Measurements from ENCODE around the gene CDH1.

The CDH1 gene

DNA sequence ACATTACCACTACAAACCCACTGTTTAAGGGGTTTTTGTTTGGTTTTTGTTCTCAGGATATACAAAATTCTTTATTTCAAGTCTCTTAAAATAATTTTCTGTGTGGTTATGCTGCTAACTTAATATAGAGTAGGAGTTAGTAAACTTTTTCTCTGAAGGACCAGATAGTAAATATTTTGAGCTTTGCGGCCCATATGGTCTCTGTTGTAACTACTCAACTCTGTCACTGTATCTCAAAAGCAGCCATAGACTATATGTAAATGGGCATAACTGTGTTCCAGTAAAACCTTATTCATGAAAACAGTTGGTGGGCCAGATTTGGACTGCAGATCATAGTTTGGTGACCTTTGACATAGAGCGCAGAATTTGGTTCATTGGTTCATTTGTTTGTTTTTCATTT, 113.4 kb downstream of the CDH1 start:
- DNase-seq (ENCODE audit: low read depth in 2 of 2) = no peak

DNA sequence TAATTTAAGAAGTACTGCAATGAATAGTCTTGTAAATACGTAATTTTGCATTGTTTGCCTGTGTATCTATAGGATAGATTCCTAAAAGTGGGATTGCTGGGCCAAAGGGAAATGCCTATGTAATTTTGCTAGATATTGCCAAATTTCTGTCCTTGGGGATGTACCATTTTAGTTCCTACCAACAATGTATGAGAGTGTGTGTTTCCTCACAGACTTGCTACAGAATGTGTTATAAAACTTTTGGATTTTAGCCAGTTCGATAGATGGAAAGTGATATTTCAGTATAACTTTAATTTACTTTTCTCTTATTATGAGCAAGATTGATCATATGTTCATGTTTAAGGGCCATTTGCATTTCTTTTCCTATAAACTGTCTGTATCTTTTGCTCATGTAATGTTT, 114.5 kb downstream of the CDH1 start:
- DNase-seq (ENCODE audit: low read depth in 2 of 2) = no peak

DNA sequence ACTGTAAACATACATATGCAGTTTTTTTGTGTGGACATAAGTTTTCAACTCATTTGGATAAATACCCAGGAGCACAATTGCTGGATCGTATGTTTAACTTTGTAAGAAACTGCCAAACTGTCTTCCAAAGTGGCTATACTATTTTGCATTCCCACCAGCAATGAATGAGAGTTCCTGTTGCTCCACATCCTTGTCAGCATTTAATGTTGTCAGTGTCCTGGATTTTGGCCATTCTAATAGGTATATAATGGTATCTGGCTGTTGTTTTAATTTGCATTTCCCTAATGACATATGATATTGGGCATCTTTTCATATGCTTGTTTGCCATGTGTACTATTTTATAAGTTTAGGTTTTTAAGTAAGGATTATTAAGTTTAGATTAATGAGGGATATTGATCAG, 120.4 kb downstream of the CDH1 start:
- no peak for DNase-seq (ENCODE audit: low read depth in 2 of 2)

DNA sequence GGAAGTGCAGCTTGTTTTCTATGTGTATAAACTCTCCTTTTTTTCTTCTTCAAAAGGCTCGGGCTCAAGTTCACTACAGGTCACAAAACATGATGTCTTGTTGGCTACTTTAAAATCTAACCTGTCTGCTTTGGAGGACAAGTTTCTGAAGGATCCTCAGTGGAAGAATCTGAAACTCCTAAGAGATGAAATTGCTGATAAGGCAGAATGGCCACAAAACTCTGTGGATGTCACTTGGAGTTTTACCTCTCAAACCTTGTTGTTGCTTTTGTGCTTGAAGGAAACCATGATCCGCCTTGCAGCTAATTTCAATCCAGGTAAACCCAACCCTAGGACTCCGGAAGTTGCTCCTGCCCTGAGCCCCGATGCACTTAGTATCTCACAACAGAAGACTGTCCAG, 122.7 kb downstream of the CDH1 start:
- no peak for DNase-seq (ENCODE audit: low read depth in 2 of 2)

DNA sequence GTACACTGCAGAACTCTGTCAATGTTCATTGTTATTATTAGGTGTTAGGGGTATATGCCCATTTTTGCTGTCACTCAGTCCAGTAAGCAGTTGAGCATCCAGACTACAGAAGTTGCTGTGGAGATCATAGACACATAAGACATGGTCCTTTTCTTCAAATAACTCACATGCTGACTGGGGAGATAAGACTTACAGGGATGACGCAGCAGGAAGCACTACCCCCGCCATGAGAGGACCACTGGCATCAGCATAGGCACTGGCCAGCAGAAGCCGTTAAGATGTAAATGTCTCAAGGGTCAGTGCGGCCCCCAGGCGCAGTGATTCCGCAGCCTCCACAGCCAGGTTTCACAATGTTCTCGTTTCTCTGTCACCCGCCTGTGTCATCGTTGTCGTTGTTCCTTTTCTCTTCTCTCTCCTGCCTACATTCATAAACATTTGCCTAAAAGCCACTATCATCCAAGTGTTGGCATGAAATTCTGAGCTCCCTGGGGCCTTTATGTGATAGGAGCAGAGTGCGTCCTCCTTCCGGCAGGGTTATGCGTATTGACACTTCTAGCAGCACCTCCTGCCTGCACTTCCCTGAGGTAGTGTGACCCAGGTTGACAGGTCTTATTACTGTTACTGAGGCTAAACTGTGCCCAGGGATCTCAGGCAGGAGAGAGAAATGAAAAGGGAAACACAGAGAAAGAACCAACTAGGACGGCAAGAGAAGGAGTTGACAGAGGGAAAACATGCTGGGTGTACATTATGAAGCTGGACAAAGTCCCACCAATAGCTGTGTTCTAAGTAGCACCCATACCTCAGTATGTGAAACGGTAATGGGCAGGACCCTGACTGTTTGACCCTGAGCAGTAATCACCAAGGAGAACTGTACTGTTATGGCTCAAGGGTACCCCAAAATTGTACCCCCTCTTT, 124.1 kb downstream of the CDH1 start:
- DNase-seq (ENCODE audit: low read depth in 2 of 2) = no peak

DNA sequence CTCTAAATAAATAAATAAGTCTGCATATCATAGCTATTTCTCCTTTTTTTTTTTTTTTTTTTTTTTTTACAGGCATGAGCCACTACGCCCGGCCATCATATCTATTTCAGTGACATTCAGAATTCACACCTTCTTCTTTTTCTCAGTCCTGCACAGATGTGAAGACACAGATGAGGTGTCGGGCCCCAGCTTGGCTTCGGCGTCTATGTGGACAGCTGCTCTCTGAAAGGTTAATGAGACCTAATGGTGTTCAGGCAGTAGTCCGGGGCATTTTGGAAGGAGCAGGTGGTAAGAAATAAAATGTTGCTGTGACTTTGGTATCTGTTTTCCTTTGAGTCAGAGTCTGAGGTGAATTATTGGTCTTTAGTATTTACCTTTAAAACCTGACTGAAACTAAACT, 129.8 kb downstream of the CDH1 start:
- DNase-seq (ENCODE audit: low read depth in 2 of 2) = no peak

DNA sequence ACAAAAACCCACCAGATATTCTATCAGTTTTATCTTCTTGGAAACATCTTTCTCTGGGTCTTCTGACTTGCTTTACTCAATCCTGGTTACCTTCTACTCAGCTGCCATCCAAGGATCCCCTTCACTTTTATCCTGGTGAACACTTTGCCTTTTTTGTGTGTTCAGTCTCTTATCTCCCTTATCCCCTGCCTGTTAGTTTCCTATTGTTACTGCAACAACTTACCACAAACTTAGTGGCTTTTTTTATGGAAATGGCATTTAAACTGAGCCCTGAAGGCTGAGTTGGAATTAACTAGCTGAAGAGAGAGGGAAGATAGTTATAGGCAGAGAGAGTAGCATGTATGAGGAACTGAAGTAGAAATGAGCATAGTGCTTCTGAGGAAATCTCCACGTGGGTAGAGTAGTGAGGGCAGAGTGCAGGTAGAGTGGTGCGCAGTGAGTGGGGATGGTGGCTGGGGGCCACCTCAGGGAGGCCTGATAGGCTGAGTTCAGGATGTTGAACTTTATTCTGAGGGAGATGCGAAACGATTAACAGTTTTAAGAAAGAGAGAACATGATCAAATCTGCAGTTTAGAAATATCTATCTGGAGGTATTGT, 132.5 kb downstream of the CDH1 start:
- DNase-seq (ENCODE audit: low read depth in 2 of 2) = no peak

DNA sequence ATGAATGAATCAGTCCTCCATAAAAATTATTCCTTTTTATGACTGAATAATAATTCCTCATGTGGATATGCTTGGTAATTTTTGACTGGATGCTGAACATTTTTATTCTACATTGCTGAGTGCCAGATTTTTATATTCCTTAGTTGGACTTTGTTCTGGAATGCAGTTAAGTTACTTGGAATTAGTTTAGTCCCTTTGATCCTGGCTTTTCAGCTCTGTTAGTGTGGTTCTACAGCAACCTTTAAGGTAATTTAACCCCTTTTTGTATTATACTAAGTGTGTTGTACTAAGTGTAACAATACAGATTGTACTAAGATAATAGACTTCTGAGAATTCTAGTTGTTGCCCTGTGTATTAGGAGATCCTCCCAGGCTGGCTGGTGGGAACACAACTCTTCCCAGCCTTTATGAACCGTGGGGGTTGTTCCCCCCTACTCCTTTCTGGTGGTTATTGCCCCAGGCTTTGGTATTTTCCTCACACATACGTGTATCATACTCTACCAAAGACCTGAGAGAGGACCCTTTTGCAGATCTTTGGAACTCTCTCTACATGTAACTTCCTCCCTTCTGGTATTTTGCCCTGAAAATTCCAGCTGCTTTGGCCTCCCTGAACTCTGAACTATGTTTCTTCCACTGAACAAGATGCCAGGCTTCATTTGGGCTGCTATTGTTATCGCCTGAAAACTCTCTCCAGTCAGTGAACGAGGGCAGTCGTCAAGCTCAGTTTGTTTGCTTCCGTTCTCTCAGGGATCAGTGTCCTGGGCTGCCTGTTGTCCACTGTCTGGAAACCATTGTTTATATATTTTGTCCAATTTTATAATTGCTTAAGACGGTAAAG, 136.8 kb downstream of the CDH1 start:
- DNase-seq (ENCODE audit: low read depth in 2 of 2) = no peak

DNA sequence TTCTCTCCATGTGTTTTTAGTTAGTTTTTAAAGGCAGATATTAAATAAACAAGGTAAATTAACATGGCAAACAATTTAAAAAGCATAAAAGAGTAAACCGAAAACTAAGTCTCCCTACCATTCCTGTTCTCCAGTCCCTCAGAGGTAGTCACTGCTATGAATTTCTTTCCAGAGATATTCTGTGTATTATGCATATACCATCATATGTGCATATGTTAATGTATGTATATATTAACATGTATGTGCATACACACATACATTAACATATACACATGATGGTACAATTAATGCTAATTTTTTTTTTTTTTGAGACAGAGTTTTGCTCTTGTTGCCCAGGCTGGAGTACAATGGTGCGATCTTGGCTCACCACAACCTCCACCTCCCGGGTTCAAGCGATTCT, 138.8 kb downstream of the CDH1 start:
- DNase-seq (ENCODE audit: low read depth in 2 of 2) = no peak

DNA sequence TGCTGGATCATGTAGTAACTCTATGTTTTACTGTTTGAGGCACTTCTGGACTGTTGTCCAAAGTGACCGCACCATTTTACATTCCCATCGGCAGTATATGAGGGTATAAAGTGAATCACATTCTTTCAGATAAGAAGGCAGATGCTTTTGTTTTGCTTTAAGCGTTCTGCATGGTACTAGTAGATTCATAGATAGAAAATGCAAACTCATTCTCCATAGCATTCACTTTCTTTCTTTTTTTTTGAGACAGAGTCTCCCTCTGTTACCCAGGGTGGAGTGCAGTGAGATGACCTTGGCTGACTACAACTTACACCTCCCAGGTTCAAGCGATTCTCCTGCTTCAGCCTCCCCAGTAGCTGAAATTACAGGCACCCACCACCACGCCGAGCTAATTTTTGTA, 146.6 kb downstream of the CDH1 start:
- DNase-seq (ENCODE audit: low read depth in 2 of 2) = no peak

DNA sequence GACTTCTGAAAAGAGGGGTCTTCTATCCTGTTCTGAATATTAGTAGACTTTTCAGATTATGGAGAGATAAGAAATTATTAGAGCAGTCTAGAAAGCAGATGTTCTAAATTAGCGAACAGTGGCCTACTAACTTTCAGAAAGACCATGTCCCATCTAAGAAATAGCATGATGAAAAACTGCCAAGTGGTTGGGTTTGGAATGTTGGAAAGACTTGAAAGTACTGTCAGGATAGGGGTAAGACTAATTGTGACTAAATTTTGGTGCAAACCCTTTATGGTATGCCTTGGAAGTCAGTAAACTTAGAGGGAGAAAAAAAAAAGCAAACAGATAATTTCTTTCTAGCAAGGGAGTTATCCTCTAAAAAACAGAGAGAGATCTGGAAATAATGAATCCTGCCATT, 147.3 kb downstream of the CDH1 start:
- DNase-seq (ENCODE audit: low read depth in 2 of 2) = no peak
